MCF 10A (cell line): Measurements from ENCODE around the gene DUSP18. TPM values are rescaled to one million over a fixed set of nuclear protein-coding genes. Genes with fewer than 3 reads are reported as not detected.
A peak's percentile ranks its signal among the peaks of the same experiment; 100 is the strongest.

ENCODE experiments used
- BruUV-seq: library from RNA; stranded (reverse); fragments of 400-500 nt; replicated peaks from 2 replicates; lab custom pipeline; 2021; lab: Mats Ljungman, UMichigan
- CTCF ChIA-PET: fragments of 300-600 bp; sonication (Branson Sonifier 250); formaldehyde crosslinking; extraction: SDS; loops from one replicate; lab custom pipeline; 2021; ENCODE audit warnings: antibody characterized with exemption, inconsistent platforms; lab: Yijun Ruan, JAX
- POLR2A ChIA-PET: fragments of 300-600, 350-650 bp; sonication (Branson Sonifier 250); formaldehyde crosslinking; extraction: SDS; loops from one replicate; lab custom pipeline; 2020; ENCODE audit warnings: antibody characterized with exemption, inconsistent platforms; lab: Yijun Ruan, JAX
- DNase-seq: peaks from one replicate; pipeline ENCODE4 v3.0.0-alpha.2; 2018; ENCODE audit not compliant: unreplicated experiment
- H3K27ac Mint-ChIP-seq: one replicate; pipeline ENCODE4 v1.8.0; 2022; ENCODE audit warnings: mild to moderate bottlenecking, low read depth, mixed read lengths; ENCODE audit not compliant: unreplicated experiment
- H3K27me3 Mint-ChIP-seq: one replicate; pipeline ENCODE4 v1.8.0; 2022; ENCODE audit warnings: mixed read lengths; ENCODE audit not compliant: insufficient read depth, unreplicated experiment
- H3K36me3 Mint-ChIP-seq: one replicate; pipeline ENCODE4 v1.8.0; 2022; ENCODE audit warnings: mild to moderate bottlenecking, moderate library complexity, mixed read lengths; ENCODE audit not compliant: insufficient read depth, unreplicated experiment
- H3K4me1 Mint-ChIP-seq: one replicate; pipeline ENCODE4 v1.8.0; 2022; ENCODE audit warnings: mixed read lengths; ENCODE audit not compliant: insufficient read depth, unreplicated experiment
- H3K4me3 Mint-ChIP-seq: one replicate; pipeline ENCODE4 v1.8.0; 2022; ENCODE audit warnings: mild to moderate bottlenecking, moderate library complexity, mixed read lengths; ENCODE audit not compliant: unreplicated experiment
- H3K9me3 Mint-ChIP-seq: one replicate; pipeline ENCODE4 v1.8.0; 2022; ENCODE audit warnings: mixed read lengths; ENCODE audit not compliant: unreplicated experiment
- intact Hi-C: fragments of 100-400 bp; cut with micrococcal nuclease; formaldehyde crosslinking; loops from 2 replicates; pipeline ENCODE4 v1.14.1; 2022
- total RNA-seq: library from RNA; stranded (reverse); gene quantifications from 2 replicates; pipeline ENCODE4 v1.2.3, GENCODE V29; 2022
- TF ChIP-seq, protein P1 (sequence below): fragments of 200-600 bp; IDR thresholded peaks from one replicate; pipeline ENCODE4 v1.8.0; 2022; ENCODE audit warnings: antibody characterized with exemption, mild to moderate bottlenecking; ENCODE audit not compliant: unreplicated experiment

Gene DUSP18
- total RNA-seq, 1 experiment from 2014 or later = 5.6 TPM

DNA sequence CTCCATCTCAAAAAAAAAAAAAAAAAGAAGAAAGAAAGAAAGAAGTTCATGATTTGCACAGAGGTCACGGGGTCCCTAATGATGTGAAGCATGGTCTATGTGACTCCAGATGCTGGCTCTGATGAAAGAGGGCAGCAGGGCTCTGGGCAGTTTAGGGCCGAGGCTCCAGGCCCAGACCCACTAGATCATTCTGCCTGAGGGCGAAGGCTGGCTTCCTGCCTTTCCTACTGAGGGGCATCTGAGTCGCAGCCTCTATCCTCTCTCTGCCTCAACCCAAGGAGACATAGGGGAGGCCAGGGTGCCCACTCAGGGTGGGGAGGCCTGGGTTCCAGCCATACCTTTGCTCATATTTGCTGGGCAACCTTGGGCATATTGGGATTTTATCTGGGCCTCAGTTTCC lies 27.3 kb downstream of the DUSP18 start:
- no peaks in the 10 kb centered on the region for H3K9me3 Mint-ChIP-seq
- CTCF ChIA-PET = no interaction called here
- no peak overlapping the region for H3K4me3 Mint-ChIP-seq
- H3K4me1 Mint-ChIP-seq = no peaks in the 10 kb centered on the region
- POLR2A ChIA-PET = interaction anchor here (0.7 kb wide), 1 partner anchor 29 kb away, joined by 4 read pairs; no protein-coding TSS in a partner anchor
- DNase-seq = no peak
- TF ChIP-seq, protein P1, sequence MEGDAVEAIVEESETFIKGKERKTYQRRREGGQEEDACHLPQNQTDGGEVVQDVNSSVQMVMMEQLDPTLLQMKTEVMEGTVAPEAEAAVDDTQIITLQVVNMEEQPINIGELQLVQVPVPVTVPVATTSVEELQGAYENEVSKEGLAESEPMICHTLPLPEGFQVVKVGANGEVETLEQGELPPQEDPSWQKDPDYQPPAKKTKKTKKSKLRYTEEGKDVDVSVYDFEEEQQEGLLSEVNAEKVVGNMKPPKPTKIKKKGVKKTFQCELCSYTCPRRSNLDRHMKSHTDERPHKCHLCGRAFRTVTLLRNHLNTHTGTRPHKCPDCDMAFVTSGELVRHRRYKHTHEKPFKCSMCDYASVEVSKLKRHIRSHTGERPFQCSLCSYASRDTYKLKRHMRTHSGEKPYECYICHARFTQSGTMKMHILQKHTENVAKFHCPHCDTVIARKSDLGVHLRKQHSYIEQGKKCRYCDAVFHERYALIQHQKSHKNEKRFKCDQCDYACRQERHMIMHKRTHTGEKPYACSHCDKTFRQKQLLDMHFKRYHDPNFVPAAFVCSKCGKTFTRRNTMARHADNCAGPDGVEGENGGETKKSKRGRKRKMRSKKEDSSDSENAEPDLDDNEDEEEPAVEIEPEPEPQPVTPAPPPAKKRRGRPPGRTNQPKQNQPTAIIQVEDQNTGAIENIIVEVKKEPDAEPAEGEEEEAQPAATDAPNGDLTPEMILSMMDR = no peak
- no peaks in the 10 kb centered on the region for H3K36me3 Mint-ChIP-seq
- no TSS peak for BruUV-seq
- no peak overlapping the region for H3K27ac Mint-ChIP-seq
- intact Hi-C loops = no loop called here
- no peaks in the 10 kb centered on the region for H3K27me3 Mint-ChIP-seq

GRCh38 chr22:30637701-30638114 lies 30.0 kb downstream of the DUSP18 start:
- CTCF ChIA-PET = interaction anchor here (6.3 kb wide), 1 partner anchor 118 kb away, joined by 191 read pairs; no protein-coding TSS in a partner anchor
- intact Hi-C loops = no loop called here
- BruUV-seq = no TSS peak
- Mint-ChIP-seq H3K27me3 (no peaks in the 10 kb centered on the region), H3K4me3 (no peak overlapping the region), H3K4me1 (no peaks in the 10 kb centered on the region), H3K27ac (no peak overlapping the region), H3K36me3 (no peaks in the 10 kb centered on the region), H3K9me3 (no peaks in the 10 kb centered on the region)
- POLR2A ChIA-PET = interaction anchor here (1.1 to 1.6 kb wide), 2 partner anchors 24 to 30 kb away, joined by 4 to 6 read pairs; partner anchors contain the start of gene DUSP18
- DNase-seq = no peak
- TF ChIP-seq, protein P1 = no peak

DNA sequence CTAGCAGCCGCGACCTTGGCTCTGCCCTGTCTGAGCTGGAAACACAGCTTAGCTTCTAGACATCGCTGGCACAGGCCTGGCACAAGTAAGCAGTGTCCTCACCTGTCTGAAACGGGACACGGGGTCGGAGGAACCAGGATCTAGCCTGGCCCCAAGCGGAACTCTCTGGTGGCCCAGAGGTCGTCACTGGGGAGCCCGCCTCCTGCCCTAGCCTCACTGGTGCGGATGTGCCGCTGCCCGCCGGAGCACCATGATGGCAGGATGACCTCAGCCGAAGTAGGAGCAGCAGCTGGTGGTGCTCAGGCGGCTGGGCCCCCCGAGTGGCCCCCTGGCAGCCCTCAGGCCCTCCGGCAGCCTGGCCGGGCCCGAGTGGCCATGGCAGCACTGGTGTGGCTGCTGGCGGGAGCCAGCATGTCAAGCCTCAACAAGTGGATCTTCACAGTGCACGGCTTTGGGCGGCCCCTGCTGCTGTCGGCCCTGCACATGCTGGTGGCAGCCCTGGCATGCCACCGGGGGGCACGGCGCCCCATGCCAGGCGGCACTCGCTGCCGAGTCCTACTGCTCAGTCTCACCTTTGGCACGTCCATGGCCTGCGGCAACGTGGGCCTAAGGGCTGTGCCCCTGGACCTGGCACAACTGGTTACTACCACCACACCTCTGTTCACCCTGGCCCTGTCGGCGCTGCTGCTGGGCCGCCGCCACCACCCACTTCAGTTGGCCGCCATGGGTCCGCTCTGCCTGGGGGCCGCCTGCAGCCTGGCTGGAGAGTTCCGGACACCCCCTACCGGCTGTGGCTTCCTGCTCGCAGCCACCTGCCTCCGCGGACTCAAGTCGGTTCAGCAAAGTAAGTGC lies 31.2 kb downstream of the DUSP18 start:
- Mint-ChIP-seq H3K9me3 (no peaks in the 10 kb centered on the region), H3K27ac (peak overlapping the region; percentile 54), H3K4me3 (peak overlapping the region; percentile 70), H3K4me1 (no peaks in the 10 kb centered on the region), H3K27me3 (no peaks in the 10 kb centered on the region), H3K36me3 (no peaks in the 10 kb centered on the region)
- intact Hi-C loops = no loop called here
- DNase-seq = peak; percentile 35
- ChIA-PET POLR2A (interaction anchor here (0.6 to 2.8 kb wide), 5 partner anchors 7 to 118 kb away, joined by 3 to 21 read pairs (median 3); partner anchors contain the start of gene DUSP18), CTCF (interaction anchor here (3.1 to 6.3 kb wide), 2 partner anchors 27 to 119 kb away, joined by 11 to 191 read pairs; no protein-coding TSS in a partner anchor)
- no TSS peak for BruUV-seq
- TF ChIP-seq, protein P1 = no peak
